A172 (cell line): ENCODE results near the gene GPR6. TPM values are rescaled to one million over a fixed set of nuclear protein-coding genes. Genes with fewer than 3 reads are reported as not detected.
A peak's percentile ranks its signal among the peaks of the same experiment; 100 is the strongest.

Source experiments
- DNase-seq: peaks from one replicate; pipeline ENCODE4 v3.0.0-alpha.2; 2015; ENCODE audit warnings: low spot score
- total RNA-seq: library from RNA; depleted of rRNA; stranded (reverse); fragments of >200 nt; shearing (Covaris generic); gene quantifications from 2 replicates; pipeline ENCODE4 v1.2.3, GENCODE V29; 2014; rRNA removed

The GPR6 gene
- total RNA-seq: not detected in 2 replicates

- DNase-seq: peak; percentile 24
These were observed at the start of gene GPR6 for GRCh38 chr6:109978174-109979032. Gene GPR6 (plus strand): TSS chr6:109978311. CDS start chr6:109979113, 802 bp downstream.

GRCh38 chr6:109934293-109934692, 43.8 kb upstream of the GPR6 start:
- no peak for DNase-seq

- no peak for DNase-seq
These were observed 38.5 kb upstream of the GPR6 start for GRCh38 chr6:109939654-109940053.

GRCh38 chr6:109944448-109944847, 33.7 kb upstream of the GPR6 start:
- DNase-seq: no peak

- no peak for DNase-seq
These were observed 33.0 kb upstream of the GPR6 start for GRCh38 chr6:109945091-109945490.

GRCh38 chr6:109946979-109947378, 31.1 kb upstream of the GPR6 start:
- DNase-seq: no peak

- DNase-seq: no peak
These were observed 28.6 kb upstream of the GPR6 start for GRCh38 chr6:109949281-109950065.

- no peak for DNase-seq
These were observed 22.6 kb upstream of the GPR6 start for GRCh38 chr6:109955491-109955890.

GRCh38 chr6:109958626-109959025, 19.5 kb upstream of the GPR6 start:
- no peak for DNase-seq

- DNase-seq: peak; percentile 77
These were observed 16.5 kb upstream of the GPR6 start for GRCh38 chr6:109961611-109962041.

GRCh38 chr6:109962271-109962670, 15.8 kb upstream of the GPR6 start:
- no peak for DNase-seq

- DNase-seq: no peak
These were observed 14.4 kb upstream of the GPR6 start for GRCh38 chr6:109963598-109964170.

- no peak for DNase-seq
These were observed 13.2 kb upstream of the GPR6 start for GRCh38 chr6:109964949-109965348.

- no peak for DNase-seq
These were observed 11.8 kb upstream of the GPR6 start for GRCh38 chr6:109966299-109966698.

GRCh38 chr6:109977791-109978173, 329 bp upstream of the GPR6 start:
- DNase-seq: no peak

- DNase-seq: no peak
These were observed 1.2 kb downstream of the GPR6 start for GRCh38 chr6:109979033-109979921.

GRCh38 chr6:109984410-109984809, 6.3 kb downstream of the GPR6 start:
- no peak for DNase-seq

GRCh38 chr6:109987196-109987595, 9.1 kb downstream of the GPR6 start:
- no peak for DNase-seq

- no peak for DNase-seq
These were observed 13.3 kb downstream of the GPR6 start for GRCh38 chr6:109991201-109992101.

- DNase-seq: peak; percentile 9
These were observed 20.2 kb downstream of the GPR6 start for GRCh38 chr6:109998159-109998785.
